HG03558 (cell line): Measurements from ENCODE around the gene CBLB.

ENCODE experiments used
- ATAC-seq: cut with Tn5 transposase; IDR thresholded peaks from one replicate; pipeline ENCODE4 v1.9.1; 2021; ENCODE audit warnings: moderate number of reproducible peaks; ENCODE audit not compliant: unreplicated experiment; ENCODE audit errors: extremely low read depth

The CBLB gene

GRCh38 chr3:105868742-105869530 lies at the start of gene CBLB:
CBLB (minus strand) TSS chr3:105869012; CDS start chr3:105867577, 1,435 bp downstream.
- ATAC-seq = peak; percentile 66

- no peak for ATAC-seq
Observed at GRCh38 chr3:105916767-105917166, 48.0 kb upstream of the CBLB start.

- no peak for ATAC-seq
Observed at GRCh38 chr3:105915524-105915923, 46.7 kb upstream of the CBLB start.

- no peak for ATAC-seq
Observed at GRCh38 chr3:105913616-105914015, 44.8 kb upstream of the CBLB start.

GRCh38 chr3:105912891-105913290 lies 44.1 kb upstream of the CBLB start:
- no peak for ATAC-seq

- ATAC-seq = no peak
Observed at GRCh38 chr3:105911496-105911895, 42.7 kb upstream of the CBLB start.

- ATAC-seq = no peak
Observed at GRCh38 chr3:105907777-105908176, 39.0 kb upstream of the CBLB start.

- no peak for ATAC-seq
Observed at GRCh38 chr3:105906836-105907235, 38.0 kb upstream of the CBLB start.

- ATAC-seq = no peak
Observed at GRCh38 chr3:105906345-105906744, 37.5 kb upstream of the CBLB start.

GRCh38 chr3:105905328-105905727 lies 36.5 kb upstream of the CBLB start:
- no peak for ATAC-seq

- ATAC-seq = no peak
Observed at GRCh38 chr3:105904678-105905284, 36.0 kb upstream of the CBLB start.

- no peak for ATAC-seq
Observed at GRCh38 chr3:105904251-105904650, 35.4 kb upstream of the CBLB start.

- no peak for ATAC-seq
Observed at GRCh38 chr3:105899516-105899915, 30.7 kb upstream of the CBLB start.

GRCh38 chr3:105891101-105891500 lies 22.3 kb upstream of the CBLB start:
- ATAC-seq = no peak

- no peak for ATAC-seq
Observed at GRCh38 chr3:105888621-105889579, 20.1 kb upstream of the CBLB start.

GRCh38 chr3:105885256-105885655 lies 16.4 kb upstream of the CBLB start:
- no peak for ATAC-seq

- ATAC-seq = no peak
Observed at GRCh38 chr3:105883798-105884377, 15.1 kb upstream of the CBLB start.

- ATAC-seq = no peak
Observed at GRCh38 chr3:105880681-105881290, 12.0 kb upstream of the CBLB start.

- ATAC-seq = no peak
Observed at GRCh38 chr3:105878061-105878460, 9.2 kb upstream of the CBLB start.

GRCh38 chr3:105877336-105877910 lies 8.6 kb upstream of the CBLB start:
- no peak for ATAC-seq
